Measurements from ENCODE around the gene LRRC1. TPM values are rescaled to one million over a fixed set of nuclear protein-coding genes. Genes with fewer than 3 reads are reported as not detected.
"Not testable (repeated sequence)": the region's sequence is repeated elsewhere in the genome, so short reads cannot be mapped to it uniquely, and the experiment has no call there.

Gene LRRC1
- total RNA-seq, 4 donors from 2014 or later: 23.2 to 38.5 (median 28.3) TPM

DNA sequence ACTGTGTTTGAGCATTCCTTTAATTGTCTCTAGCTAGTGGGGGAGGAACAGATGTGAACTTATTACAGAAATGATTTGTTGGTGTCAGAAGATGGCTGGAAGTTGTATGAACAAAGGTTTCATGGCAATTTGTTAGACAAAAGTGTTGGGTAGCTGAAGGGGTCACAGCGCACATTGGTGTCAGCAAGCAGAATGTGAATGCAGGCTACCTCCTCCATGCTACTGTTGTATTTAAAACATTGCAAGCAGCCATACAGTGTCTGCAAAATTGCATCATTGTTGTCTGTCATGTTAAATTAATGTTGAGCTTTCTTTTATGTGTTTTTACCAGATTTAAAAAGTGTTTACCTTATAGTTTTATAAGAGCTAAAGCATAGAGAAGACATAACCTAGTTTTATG, 6.2 kb downstream of the LRRC1 start:
- 100% methylated on average over 1 of the region's 1 CpG for WGBS, 2 donors
- no peak for DNase-seq
- Histone ChIP-seq H3K4me3 (no peak overlapping the region), H3K27me3 (no peaks in the 10 kb centered on the region), H3K36me3 (no peaks in the 10 kb centered on the region), H3K9me3 (no peaks in the 10 kb centered on the region), H3K4me1 (peaks cover 6 to 54% (median 22%) of the 10 kb centered on the region in 3 donors), H3K27ac (no peak overlapping the region)
- no peak for TF ChIP-seq POLR2A (IDR thresholded peaks at IDR 0.05)
- TF ChIP-seq, protein P1, sequence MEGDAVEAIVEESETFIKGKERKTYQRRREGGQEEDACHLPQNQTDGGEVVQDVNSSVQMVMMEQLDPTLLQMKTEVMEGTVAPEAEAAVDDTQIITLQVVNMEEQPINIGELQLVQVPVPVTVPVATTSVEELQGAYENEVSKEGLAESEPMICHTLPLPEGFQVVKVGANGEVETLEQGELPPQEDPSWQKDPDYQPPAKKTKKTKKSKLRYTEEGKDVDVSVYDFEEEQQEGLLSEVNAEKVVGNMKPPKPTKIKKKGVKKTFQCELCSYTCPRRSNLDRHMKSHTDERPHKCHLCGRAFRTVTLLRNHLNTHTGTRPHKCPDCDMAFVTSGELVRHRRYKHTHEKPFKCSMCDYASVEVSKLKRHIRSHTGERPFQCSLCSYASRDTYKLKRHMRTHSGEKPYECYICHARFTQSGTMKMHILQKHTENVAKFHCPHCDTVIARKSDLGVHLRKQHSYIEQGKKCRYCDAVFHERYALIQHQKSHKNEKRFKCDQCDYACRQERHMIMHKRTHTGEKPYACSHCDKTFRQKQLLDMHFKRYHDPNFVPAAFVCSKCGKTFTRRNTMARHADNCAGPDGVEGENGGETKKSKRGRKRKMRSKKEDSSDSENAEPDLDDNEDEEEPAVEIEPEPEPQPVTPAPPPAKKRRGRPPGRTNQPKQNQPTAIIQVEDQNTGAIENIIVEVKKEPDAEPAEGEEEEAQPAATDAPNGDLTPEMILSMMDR (IDR thresholded peaks at IDR 0.05): no peak
- intact Hi-C loops (cut with DNase I): no loop called here

DNA sequence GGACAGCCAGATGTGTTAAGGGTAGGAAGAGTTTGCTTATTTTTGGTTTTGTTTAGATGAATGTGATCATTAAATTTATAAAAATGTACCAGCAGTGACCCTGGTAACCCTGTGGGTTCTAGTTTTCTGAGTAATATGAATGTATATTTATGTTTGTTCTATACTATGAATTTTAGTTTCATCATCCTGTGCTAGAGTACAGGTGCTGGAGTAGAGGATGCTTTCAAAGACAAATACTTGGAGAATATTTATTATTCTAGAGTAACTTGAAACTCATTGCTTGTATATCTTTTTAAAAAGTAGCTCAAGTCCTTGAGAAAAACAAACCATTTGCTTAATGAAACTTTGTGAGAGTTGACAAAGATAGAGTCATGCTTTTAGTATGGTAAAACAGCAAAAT, 7.8 kb downstream of the LRRC1 start:
- H3K36me3 ChIP-seq: no peaks in the 10 kb centered on the region
- no peak overlapping the region for H3K4me3 ChIP-seq
- no peak for DNase-seq
- H3K27ac ChIP-seq: no peak overlapping the region
- H3K27me3 ChIP-seq: no peaks in the 10 kb centered on the region
- intact Hi-C loops (cut with DNase I): no loop called here
- TF ChIP-seq, protein P1 (IDR thresholded peaks at IDR 0.05): no peak
- no peak for TF ChIP-seq POLR2A (IDR thresholded peaks at IDR 0.05)
- no peaks in the 10 kb centered on the region for H3K9me3 ChIP-seq
- H3K4me1 ChIP-seq: peaks cover 6 to 39% (median 11%) of the 10 kb centered on the region in 3 donors

DNA sequence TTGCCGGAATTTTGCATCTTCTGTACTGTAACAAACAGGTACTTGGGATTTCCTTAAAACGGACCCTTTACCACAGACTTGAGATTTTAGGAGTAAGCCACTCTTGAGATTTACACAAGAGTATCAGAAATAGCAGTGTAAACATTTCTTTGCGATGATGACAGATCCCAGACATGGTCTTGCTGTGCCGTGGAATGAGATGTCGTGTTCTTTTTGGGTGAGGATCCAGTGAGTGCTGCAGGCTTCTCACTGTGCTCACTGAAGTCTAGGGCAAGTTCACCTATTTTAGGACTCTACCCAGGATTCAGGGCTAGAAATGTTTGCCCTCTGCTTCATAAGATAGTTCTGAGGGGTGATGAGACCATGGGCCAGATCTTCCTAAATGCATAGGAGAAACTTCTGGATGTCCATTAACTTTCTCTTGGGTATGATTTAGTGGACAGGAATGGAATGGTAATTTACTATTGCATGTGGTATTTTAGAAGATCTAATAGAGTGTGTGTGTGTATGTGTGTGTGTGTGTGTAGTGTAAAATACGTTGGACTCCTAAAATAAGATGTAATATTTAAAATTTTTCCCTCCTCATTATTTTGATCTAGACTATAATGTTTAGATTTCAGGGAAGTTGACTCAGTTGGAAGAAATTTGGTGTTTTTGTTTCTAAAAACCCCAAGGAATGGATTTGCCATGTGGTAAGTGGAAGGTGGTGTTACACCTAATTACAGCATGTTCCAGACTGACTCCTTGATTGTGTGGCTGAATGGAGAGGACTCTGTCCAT, 8.5 kb downstream of the LRRC1 start:
- H3K4me3 ChIP-seq: no peak overlapping the region
- no peak overlapping the region for H3K27ac ChIP-seq
- no peaks in the 10 kb centered on the region for H3K27me3 ChIP-seq
- intact Hi-C loops (cut with DNase I): no loop called here
- H3K36me3 ChIP-seq: no peaks in the 10 kb centered on the region
- 75 to 81% methylated on average over 6 of the region's 6 CpGs for WGBS, 2 donors
- no peaks in the 10 kb centered on the region for H3K9me3 ChIP-seq
- peaks cover 6 to 33% (median 11%) of the 10 kb centered on the region in 3 donors for H3K4me1 ChIP-seq
- no peak for TF ChIP-seq POLR2A (IDR thresholded peaks at IDR 0.05)
- TF ChIP-seq, protein P1 (IDR thresholded peaks at IDR 0.05): no peak
- DNase-seq: no peak

DNA sequence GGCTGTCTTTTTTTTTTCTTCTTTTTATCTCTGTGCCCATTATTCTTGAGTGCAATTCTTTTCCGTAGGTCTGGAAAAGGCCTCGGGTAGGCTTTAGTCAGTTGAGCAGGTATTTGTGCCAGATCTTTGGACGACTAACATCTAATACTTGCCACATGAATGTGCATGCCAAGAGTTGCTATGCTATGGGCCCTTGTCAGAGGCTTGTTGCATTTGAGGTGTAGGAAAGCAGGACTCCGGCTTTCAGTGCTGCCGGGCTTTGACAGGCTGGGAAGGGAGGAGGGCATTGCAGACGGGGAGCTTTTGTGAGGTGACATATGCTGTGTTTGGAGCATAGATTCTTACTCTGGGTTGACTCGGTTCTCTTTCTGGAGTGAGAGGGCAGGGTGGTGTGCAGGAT, 10.2 kb downstream of the LRRC1 start:
- Histone ChIP-seq H3K4me1 (peaks cover 6 to 27% (median 11%) of the 10 kb centered on the region in 3 donors), H3K9me3 (no peaks in the 10 kb centered on the region), H3K4me3 (no peak overlapping the region), H3K27ac (no peak overlapping the region), H3K27me3 (no peaks in the 10 kb centered on the region), H3K36me3 (no peaks in the 10 kb centered on the region)
- intact Hi-C loops (cut with DNase I): no loop called here
- WGBS, 2 donors: 41 to 59% methylated on average over 7 of the region's 7 CpGs
- DNase-seq: no peak
- TF ChIP-seq, protein P1 (IDR thresholded peaks at IDR 0.05): no peak
- no peak for TF ChIP-seq POLR2A (IDR thresholded peaks at IDR 0.05)

DNA sequence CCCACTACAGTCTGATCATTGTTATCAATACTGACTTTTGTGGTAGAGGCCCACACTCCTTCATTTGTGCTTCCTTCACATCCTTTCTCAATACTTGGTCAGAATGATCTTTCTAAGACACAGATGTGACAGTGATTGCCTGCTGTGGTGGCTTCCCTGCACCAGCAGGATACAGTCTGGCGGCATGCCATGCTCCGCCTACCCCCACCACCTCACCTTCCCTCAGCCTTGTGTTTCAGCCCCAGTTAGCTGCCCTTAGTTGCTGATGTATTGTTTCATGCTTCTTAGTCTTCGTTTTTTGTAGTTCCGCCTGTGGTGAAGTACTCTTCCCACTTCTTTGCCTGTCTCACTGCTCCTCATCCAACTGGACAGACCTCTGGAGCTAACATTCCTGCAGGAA, 10.9 kb downstream of the LRRC1 start:
- H3K27ac ChIP-seq: no peak overlapping the region
- H3K4me1 ChIP-seq: peaks cover 6 to 34% (median 18%) of the 10 kb centered on the region in 3 donors
- no peaks in the 10 kb centered on the region for H3K9me3 ChIP-seq
- WGBS, 2 donors: 81 to 86% methylated on average over 4 of the region's 4 CpGs
- no peak for DNase-seq
- H3K4me3 ChIP-seq: no peak overlapping the region
- no peaks in the 10 kb centered on the region for H3K36me3 ChIP-seq
- intact Hi-C loops (cut with DNase I): no loop called here
- H3K27me3 ChIP-seq: no peaks in the 10 kb centered on the region
- no peak for TF ChIP-seq POLR2A (IDR thresholded peaks at IDR 0.05)
- TF ChIP-seq, protein P1 (IDR thresholded peaks at IDR 0.05): no peak

DNA sequence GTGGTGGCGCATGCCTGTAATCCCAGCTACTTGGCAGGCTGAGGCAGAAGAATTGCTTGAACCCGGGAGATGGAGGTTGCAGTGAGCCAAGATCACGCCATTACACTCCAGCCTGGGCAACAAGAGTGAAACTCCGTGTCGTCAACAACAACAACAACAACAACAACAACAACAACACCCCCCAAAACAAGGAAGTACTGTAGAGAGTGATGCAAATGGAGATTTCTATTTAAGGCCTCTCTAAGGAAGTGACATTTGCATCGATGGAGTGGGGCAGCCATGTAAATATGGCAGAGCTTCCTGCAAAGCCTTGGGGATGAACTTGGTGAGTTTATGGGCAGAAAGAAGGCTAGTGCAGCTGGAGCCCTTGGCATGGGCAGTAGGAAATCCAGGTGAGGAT, 12.8 kb downstream of the LRRC1 start:
- WGBS, 2 donors: 73 to 89% methylated on average over 4 to 6 of the region's 6 CpGs
- H3K36me3 ChIP-seq; DNase-seq; H3K9me3 ChIP-seq; H3K4me3 ChIP-seq; H3K27ac ChIP-seq; H3K27me3 ChIP-seq; intact Hi-C loops (cut with DNase I): not testable (repeated sequence)
- H3K4me1 ChIP-seq: peaks cover 13 to 48% (median 25%) of the 10 kb centered on the region in 3 donors
